ENCODE results near the gene TANK. TPM values are rescaled to one million over a fixed set of nuclear protein-coding genes. Genes with fewer than 3 reads are reported as not detected.

TANK gene
- total and polyA plus RNA-seq, 2 of the 8 experiments (the other 6 are each of a cell fraction or from before 2014, with no cell fraction given): 7.0 to 26.1 TPM

DNA sequence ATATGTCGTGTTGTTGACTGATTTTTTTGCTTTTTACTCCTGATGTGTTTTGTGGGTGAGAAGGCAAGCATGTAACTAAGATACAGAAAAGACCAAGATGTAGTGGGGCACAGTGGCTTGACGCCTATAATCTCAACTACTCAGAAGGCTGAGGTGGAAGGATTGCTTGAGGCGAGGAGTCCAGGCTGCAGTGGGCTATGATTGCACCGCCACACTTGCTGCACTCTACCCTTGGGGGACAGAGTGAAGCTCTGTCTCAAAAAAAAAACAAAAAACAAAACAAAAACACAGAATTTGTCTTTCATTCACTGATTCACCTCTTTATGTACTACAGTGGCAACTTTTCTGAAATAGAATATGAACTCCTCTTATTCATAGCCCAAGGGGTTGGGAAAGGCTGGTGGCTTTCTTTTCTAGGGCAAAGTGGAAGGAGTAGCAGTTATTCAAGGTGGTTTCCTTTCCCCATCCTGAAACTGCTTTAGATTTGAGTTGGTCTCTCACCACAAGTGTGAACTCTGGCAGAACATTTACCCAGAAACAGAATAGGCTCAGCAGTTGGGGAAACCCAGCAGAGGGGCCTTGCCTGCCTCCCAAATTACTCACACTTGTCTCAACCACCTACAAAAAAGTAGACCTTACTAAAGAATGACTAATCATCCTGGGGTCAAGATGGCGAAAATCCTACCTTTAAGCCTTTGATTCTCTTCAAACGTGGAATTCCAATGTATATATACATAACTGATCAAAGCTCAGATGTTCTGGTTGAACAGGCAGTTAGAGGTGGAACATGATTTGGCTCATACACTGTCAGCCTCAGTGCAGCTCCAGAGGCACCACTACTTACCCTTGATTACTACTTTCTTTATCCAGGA lies 6.5 kb downstream of the TANK start:
- no peak for DNase-seq (ENCODE audit: low read depth in 1 of 2, low spot score in 2 of 2)
- Histone ChIP-seq H3K4me2 (ENCODE audit: insufficient read depth in 1 of 2, low read depth in 2 of 2, low read length in 2 of 2) (no peak overlapping the region), H2BK12ac (ENCODE audit: low read depth, low read length) (no peak overlapping the region), H4K20me1 (replicated peaks in 1 of 2; ENCODE audit: control insufficient read depth in 1 of 2, insufficient read depth in 2 of 2, low read length in 2 of 2) (no peaks in the 10 kb centered on the region), H3K36me3 (ENCODE audit: control insufficient read depth in 2 of 4, insufficient read depth in 4 of 4, low read length in 3 of 4) (peaks cover 0 to 3% (median 1%) of the 10 kb centered on the region in 4 experiments; a peak in 4 of 8 replicates), H2BK5ac (ENCODE audit: low read depth, low read length) (no peak overlapping the region), H3K79me1 (ENCODE audit: low read depth, low read length) (no peaks in the 10 kb centered on the region; the same call in 1 of the 2 replicates), H3K14ac (ENCODE audit: insufficient read length) (no peak overlapping the region), H3K56ac (replicated peaks; ENCODE audit: insufficient read length, low read depth, low read length) (no peak overlapping the region), H2BK20ac (ENCODE audit: low read length) (no peak overlapping the region), H4K91ac (replicated peaks; ENCODE audit: insufficient read length, low read length) (no peak overlapping the region), H4K8ac (ENCODE audit: extremely low read depth, insufficient read depth, low read length) (no peak overlapping the region), H3K18ac (ENCODE audit: extremely low read depth, low read length) (no peak overlapping the region), H3K4me1 (replicated peaks in 1 of 4; ENCODE audit: control insufficient read depth in 3 of 4, insufficient read depth in 4 of 4, low read length in 3 of 4) (0 out of 7 replicates have a peak, but pooled peaks cover 0 to 2% (median 0%) of the 10 kb centered on the region in 4 experiments), H2AFZ (ENCODE audit: low read length) (no peak overlapping the region), H4K5ac (ENCODE audit: insufficient read length, low read depth, low read length) (no peak overlapping the region), H2BK120ac (replicated peaks; ENCODE audit: low read depth, low read length) (no peak overlapping the region), H3K79me2 (ENCODE audit: control insufficient read depth in 1 of 2, insufficient read depth in 2 of 2, low read length in 2 of 2) (peaks cover 0 to 10% of the 10 kb centered on the region in 2 experiments; a peak in 2 of 4 replicates), H2BK15ac (ENCODE audit: low read length) (no peak overlapping the region), H3K4ac (replicated peaks; ENCODE audit: insufficient read length, low read depth, low read length) (no peak overlapping the region), H2AK5ac (ENCODE audit: low read depth, low read length) (no peak overlapping the region), H3K23me2 (ENCODE audit: low read depth, low read length) (no peaks in the 10 kb centered on the region), H3K9ac (replicated peaks in 1 of 4; ENCODE audit: extremely low read depth in 1 of 4, low read depth in 3 of 4, low read length in 3 of 4) (no peak overlapping the region), H3K23ac (ENCODE audit: insufficient read length) (no peak overlapping the region), H3K4me3 (ENCODE audit: extremely low read depth in 1 of 4, insufficient read depth in 2 of 4, low read depth in 3 of 4, low read length in 4 of 4) (no peak overlapping the region), H3K9me3 (ENCODE audit: insufficient read depth in 2 of 2, low read depth in 1 of 2, low read length in 1 of 2) (no peaks in the 10 kb centered on the region), H3K27me3 (replicated peaks in 1 of 4; ENCODE audit: control insufficient read depth in 3 of 4, extremely low read depth in 1 of 4, insufficient read depth in 3 of 4, low read length in 3 of 4) (no peaks in the 10 kb centered on the region), H3K27ac (ENCODE audit: low read depth, low read length) (no peak overlapping the region)
- ChIA-PET CTCF (ENCODE audit: partially characterized antibody) (interaction anchor here (1.1 kb wide), 1 partner anchor 44 kb away, joined by 3 read pairs; no protein-coding TSS in a partner anchor), POLR2A (ENCODE audit: partially characterized antibody) (no interaction called here)
- WGBS, 2 experiments (ENCODE audit: extremely low coverage in 1 of 2, insufficient coverage in 1 of 2, insufficient read length in 1 of 2, insufficient replicate concordance in 2 of 2, low coverage in 1 of 2, low lambda C conversion rate in 2 of 2, missing lambda C conversion rate in 1 of 2): 95% methylated on average over 6 of the region's 6 CpGs; no CpG with 5 or more reads in 1 of the 2 experiments
- FAIRE-seq: no peak
- TF ChIP-seq TCF12 (IDR thresholded peaks at IDR 0.05; ENCODE audit: low read depth, low read length): no peak

Data from H1 (cell line).